GM21528 (cell line): Measurements from ENCODE around the gene PSENEN.

Experiments
- ATAC-seq: cut with Tn5 transposase; IDR thresholded peaks from one replicate; pipeline ENCODE4 v1.9.1; 2021; ENCODE audit warnings: mild to moderate bottlenecking, moderate library complexity; ENCODE audit not compliant: unreplicated experiment, low FRiP score

PSENEN gene

DNA sequence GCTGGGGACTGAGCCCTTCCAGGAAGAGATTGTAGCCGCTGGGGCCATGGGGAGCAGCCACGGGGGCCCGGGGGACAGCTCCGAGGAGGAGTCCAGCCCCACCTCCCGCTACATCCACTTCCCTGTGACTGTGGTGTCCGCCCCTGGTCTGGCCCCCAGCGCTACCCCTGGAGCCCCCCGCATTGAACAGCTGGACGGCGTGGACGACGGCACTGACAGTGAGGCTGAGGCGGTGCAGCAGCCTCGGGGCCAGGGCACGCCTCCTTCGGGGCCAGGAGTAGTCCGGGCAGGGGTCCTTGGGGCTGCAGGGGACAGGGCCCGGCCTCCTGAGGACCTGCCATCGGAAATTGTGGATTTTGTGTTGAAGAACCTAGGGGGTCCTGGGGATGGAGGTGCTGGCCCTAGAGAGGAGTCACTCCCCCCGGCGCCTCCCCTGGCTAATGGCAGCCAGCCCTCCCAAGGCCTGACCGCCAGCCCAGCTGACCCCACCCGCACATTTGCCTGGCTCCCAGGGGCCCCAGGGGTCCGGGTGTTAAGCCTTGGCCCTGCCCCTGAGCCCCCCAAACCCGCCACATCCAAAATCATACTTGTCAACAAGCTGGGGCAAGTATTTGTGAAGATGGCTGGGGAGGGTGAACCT lies 12.8 kb upstream of the PSENEN start:
- no peak for ATAC-seq

DNA sequence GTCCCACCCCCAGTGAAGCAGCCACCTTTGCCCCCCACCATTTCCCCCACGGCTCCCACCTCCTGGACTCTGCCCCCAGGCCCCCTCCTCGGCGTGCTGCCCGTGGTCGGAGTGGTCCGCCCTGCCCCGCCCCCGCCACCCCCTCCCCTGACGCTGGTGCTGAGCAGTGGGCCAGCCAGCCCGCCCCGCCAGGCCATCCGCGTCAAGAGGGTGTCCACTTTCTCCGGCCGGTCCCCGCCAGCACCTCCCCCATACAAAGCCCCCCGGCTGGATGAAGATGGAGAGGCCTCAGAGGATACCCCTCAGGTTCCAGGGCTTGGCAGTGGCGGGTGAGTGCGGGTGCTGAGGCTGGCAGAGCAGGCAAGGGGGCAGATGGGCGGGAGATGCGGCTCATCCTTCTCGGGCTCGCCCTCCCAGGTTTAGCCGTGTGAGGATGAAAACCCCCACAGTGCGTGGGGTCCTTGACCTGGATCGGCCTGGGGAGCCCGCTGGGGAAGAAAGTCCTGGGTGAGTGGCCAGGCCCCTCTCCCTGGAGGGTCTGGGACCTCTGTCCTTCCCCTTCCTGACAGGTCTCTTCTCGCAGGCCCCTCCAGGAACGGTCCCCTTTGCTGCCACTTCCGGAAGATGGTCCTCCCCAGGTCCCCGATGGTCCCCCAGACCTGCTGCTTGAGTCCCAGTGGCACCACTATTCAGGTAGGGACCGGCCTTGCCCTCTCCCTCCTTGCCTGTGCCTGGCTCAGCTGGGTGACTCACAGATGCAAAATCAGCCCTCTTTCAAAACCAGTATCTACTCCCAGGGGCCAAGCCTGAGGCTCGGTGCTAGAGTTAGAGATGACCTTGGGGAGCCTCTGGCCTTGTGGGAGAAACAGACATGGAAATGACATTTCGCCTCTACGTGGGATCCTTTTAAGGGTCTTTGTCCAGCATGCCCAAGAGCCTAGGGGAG lies 12.0 kb upstream of the PSENEN start:
- no peak for ATAC-seq

GRCh38 chr19:35734273-35734672 lies 11.2 kb upstream of the PSENEN start:
- ATAC-seq, result no peak

DNA sequence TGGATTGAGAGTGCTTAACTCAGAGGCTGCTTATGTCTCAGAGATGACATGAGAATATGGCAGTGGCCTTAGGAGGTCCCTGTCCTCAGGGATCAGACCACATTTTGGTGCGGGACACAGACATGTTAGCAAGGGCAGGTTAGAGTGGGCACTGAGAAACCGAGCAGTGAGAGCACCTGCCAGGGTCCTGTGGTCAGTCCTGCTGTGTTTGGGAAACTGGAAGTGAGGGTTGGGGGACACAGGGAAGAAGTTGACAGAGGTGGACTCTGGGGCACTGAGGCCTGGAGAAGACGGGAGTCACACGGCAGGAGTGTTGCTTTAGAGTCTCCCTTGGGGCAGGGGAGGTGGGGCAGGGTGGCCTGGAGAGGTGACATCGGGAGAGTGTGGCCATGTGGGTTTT lies 10.6 kb upstream of the PSENEN start:
- no peak for ATAC-seq

GRCh38 chr19:35736913-35737886 lies 8.3 kb upstream of the PSENEN start:
- ATAC-seq, result no peak

DNA sequence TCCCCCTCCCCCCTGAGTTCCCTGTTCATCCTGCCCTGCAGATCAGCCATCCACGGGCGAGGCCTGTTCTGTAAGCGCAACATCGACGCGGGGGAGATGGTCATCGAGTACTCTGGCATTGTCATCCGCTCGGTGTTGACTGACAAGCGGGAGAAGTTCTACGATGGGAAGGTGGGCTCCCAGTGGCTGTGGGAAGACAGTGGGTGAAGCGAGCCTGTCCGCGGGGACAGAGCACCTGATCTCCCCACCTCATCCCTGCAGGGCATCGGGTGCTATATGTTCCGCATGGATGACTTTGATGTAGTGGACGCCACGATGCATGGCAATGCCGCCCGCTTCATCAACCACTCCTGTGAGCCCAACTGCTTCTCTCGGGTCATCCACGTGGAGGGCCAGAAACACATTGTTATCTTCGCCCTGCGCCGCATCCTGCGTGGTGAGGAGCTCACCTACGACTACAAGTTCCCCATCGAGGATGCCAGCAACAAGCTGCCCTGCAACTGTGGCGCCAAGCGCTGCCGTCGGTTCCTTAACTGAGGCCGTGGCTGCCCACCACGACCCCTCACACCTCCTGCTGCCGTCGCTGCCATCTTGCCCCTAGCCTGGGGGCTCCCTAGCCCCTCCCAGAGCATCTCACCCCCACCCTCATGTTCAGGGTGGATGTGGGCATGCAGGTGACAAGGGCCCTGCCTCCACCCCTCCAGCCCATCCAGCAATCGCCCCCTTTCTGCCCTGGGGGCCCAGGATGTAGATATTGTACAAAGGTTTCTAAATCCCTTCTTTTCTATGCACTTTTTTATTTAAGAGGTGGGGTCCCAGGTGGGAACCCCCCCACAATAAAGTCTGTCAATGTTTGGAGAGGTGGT lies 7.2 kb upstream of the PSENEN start:
- ATAC-seq, result no peak

GRCh38 chr19:35738887-35739229 lies 6.6 kb upstream of the PSENEN start:
- ATAC-seq, result no peak

DNA sequence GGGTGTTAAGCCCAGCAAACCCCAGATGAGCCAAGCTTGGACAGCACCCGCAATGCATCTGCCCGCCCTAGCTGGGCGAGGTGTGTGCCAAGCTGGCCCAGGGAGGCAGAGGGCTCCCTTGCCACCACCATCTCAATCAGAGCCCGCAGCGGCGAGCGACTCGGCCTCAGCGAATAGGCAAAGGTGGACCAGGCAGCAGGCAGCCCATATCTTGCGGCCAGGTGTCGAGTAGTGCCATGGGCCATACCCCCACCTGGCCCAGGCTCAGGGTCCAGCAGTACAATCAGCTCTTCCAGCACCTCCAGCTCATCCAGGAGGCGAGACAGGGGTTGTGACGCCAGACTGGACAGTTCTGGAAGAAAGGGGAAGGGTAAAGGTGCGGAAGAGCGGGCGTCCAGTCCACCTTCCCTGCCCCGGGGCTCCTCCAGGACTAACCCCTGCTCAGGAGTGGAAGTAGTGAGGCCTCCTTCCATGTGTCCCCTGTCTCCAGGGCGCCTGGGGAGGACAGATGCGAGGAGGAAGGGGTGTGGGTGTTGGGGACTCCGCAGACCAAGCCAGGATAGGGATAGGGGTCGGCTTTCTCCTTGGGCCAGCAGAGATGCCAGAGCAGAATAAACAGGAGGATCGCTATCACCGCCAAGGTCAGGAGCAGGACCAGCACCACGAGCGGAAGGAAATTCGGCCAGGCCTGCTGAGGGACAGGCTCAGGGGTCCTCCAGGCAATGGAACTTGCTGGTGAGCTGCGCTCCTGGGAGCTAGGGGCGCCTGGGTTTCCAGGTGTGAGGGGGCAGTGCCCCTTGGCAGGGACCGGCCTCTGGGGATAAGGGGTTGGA lies 6.0 kb upstream of the PSENEN start:
- no peak for ATAC-seq

DNA sequence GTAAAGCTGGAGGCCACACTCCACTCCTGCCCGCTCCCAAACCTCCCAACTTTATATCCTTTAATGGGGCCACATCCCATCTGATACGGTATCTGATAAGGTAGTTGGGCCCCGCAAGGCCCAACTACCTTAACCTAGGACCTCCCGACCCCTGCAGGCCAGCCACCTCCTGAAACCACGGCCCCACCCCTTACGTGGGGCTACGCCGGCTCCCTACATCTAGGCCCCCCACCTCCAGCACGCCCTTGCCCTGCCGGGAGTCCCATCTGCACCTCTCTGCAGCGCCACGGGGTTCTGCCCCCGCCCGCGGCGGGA lies 5.4 kb upstream of the PSENEN start:
- peak; percentile 6 for ATAC-seq

DNA sequence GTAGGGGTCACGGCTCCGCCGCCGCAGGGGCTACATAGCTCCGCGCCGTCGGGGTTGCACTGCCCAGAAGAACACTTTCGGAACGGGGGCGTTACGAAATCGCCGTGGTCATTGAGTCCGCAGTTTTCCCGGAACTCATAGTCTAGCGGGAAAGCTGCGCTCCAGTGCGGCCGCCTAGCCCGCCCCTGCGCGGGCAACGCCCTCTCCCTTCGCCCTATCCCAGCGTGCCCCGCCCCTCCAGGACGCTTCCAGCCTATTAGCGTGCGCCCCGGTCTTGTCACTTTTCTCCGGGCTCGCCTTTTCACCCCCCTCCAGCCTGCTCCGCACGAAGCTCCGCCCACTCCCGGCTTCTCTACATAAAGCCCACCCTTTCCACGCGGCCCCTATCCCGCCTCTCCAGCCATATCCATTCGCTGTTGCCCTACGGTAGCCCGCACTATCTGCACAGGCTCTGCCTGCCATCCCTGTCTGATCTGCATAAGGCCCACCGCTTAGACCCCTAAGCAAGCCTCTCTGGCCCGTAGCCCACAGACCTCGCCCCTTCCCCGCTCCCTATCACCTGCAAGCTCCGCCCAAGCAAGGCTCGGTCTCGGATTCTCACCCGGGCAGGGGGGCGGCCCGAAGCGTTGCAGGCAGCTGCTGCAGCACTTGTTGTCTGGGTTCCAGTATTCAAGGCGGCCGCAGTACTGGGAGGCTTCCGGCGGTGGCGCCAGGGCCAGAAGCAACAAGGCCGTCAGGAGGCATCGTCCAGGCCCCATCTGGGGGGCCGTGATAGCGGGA lies 4.8 kb upstream of the PSENEN start:
- peak; percentile 47 for ATAC-seq

GRCh38 chr19:35741203-35741515 lies 4.3 kb upstream of the PSENEN start:
- no peak for ATAC-seq

- no peak for ATAC-seq
Measured at GRCh38 chr19:35742121-35742724, 3.2 kb upstream of the PSENEN start, which contains the start of gene IGFLR1. Gene IGFLR1, minus strand, starts transcription at chr19:35742452. Its CDS starts 1,272 bp downstream, at chr19:35741180.

DNA sequence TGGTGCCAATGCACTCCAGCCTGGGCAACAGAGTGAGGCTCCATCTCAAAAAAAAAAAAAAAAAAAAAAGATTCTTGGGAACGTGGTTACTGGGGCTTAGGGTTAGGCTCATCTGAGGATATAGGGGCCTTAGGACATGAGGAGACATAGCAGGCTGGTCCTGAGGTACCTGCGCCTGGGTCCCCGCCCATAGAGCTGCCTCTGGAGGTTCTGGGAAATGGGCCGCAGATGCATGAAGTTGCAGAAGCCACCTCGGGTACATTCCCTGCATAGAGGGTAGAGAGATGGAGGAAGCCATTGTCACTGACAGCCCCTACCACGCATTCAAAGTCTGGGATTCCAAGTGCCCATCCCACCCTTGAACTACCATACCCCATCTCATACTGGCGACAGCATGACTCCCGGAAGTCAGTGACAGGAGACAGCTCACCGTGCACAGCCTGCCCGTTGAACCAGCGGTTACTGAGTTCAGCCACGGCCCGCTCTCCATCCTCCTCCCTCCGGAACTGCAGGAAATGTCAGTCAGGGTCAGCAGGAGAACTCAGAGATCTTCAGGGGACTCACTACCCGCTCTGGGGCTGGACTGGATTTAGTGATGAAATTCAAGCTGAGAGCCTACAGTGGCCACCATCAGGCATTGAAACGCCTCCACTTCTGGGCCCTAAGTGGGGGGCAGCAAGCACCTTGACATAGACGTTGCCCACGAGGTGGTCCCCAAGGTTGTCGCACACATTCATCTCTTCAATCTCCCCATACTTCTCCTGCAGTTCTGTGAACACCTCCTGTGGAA lies 1.6 kb upstream of the PSENEN start:
- ATAC-seq, result no peak

DNA sequence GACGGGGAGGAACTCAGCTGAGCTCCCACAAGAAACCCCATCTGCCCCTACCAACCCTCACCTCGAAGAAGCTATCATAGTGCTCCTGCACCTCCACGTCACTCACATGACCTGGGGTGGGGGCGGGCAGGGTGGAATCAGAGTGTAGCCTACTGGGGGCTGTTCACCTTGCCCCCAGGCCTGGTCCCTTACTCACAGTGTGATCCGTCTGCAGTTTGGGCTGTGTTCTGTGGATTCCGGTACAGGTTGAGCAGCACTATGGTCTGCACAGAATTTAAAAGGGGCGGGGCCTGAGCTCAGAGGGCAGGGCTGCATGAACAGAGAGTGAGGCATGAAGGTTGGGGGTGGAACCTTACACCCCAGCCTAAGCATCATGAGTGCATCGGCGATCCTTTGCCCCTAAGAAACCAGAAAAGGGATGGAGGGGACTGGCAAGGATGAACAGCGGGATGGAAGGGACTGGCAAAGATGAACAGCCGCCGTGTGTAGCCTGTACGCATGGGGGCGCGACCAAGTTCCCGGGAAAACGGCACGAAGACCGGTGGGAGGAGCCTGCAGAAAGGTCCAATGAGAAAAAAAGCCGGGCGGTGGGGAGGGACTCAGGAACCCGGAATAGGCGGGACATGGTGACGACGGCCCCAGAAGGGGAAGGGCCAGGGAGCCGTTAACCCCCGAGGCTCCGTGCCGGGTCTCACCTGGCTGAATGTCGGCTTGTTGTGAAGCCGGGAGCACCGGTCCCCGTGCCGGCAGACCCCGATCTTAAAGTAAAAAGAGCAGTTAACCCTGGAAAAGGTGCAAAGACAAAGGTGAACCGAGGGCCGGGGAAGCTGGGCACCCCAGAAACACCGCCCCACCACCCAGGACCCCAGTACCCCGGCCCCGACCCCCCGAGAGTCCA lies 772 bp upstream of the PSENEN start:
- ATAC-seq, result peak; percentile 35

DNA sequence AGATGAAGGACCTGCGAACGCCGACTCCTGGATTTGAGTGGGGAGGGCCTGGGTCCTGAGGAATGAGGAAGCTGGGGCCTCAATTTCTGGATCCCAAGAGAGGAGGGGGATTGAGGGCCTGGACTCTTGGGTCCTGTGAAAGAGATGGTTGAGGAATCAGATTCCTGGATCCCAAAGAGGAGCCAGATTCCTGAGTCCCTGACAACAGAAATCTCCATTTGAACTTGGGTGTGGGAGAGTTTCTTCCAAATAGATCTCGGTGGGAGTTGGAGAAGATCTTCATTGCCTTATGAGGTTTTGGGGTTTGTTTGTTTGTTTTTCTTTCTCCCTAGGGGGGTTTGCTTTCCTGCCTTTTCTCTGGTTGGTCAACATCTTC lies 624 bp downstream of the PSENEN start:
- no peak for ATAC-seq

DNA sequence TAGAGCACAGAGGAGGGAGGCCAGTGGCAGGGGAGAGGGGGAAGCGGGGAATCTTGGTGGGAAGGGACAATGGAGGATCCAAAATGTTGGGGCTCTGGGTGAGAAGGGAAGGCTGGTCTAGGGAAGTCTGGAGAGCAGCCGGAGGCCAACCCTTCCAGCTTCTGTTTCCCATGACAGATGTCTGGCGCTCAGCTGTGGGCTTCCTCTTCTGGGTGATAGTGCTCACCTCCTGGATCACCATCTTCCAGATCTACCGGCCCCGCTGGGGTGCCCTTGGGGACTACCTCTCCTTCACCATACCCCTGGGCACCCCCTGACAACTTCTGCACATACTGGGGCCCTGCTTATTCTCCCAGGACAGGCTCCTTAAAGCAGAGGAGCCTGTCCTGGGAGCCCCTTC lies 1.1 kb downstream of the PSENEN start:
- no peak for ATAC-seq
